Measurements from ENCODE around the gene ARID1B.

Gene ARID1B

GRCh38 chr6:156938143-156938542 is 161.0 kb downstream of the ARID1B start:
- H3K4me3 ChIP-seq = no peak overlapping the region
- H3K27me3 ChIP-seq = no peaks in the 10 kb centered on the region
- intact Hi-C loops (cut with DNase I; ENCODE audit: low total_unique reads) = no loop called here
- peaks cover 0 to 4% (median 0%) of the 10 kb centered on the region in 3 donors for H3K36me3 ChIP-seq
- no peaks in the 10 kb centered on the region for H3K9me3 ChIP-seq
- no peak for DNase-seq
- H3K4me1 ChIP-seq = peaks cover 0 to 76% (median 28%) of the 10 kb centered on the region in 4 donors
- TF ChIP-seq CTCF (IDR thresholded peaks at IDR 0.05) = no peak
- no peak overlapping the region for H3K27ac ChIP-seq

- Histone ChIP-seq H3K36me3 (peaks cover 0 to 4% (median 0%) of the 10 kb centered on the region in 3 donors), H3K4me3 (no peak overlapping the region), H3K27me3 (no peaks in the 10 kb centered on the region), H3K4me1 (peaks cover 0 to 71% (median 26%) of the 10 kb centered on the region in 4 donors), H3K27ac (no peak overlapping the region), H3K9me3 (no peaks in the 10 kb centered on the region)
- intact Hi-C loops (cut with DNase I; ENCODE audit: low total_unique reads) = loop anchor here (10.0 kb wide), 1 partner anchor 145 kb away; no protein-coding TSS in a partner anchor
- TF ChIP-seq CTCF (IDR thresholded peaks at IDR 0.05) = no peak
- no peak for DNase-seq
Measured at GRCh38 chr6:156940221-156940620, 163.0 kb downstream of the ARID1B start.

- DNase-seq = no peak
- no peak for TF ChIP-seq CTCF (IDR thresholded peaks at IDR 0.05)
- intact Hi-C loops (cut with DNase I; ENCODE audit: low total_unique reads) = loop anchor here (10.0 kb wide), 1 partner anchor 147 kb away; no protein-coding TSS in a partner anchor
Measured at GRCh38 chr6:156942266-156942665, 165.1 kb downstream of the ARID1B start.

GRCh38 chr6:156943166-156943565 is 166.0 kb downstream of the ARID1B start:
- no peak for DNase-seq
- intact Hi-C loops (cut with DNase I; ENCODE audit: low total_unique reads) = loop anchor here (10.0 kb wide), 1 partner anchor 148 kb away; no protein-coding TSS in a partner anchor
- peaks cover 0 to 68% (median 22%) of the 10 kb centered on the region in 4 donors for H3K4me1 ChIP-seq

More at GRCh38 chr6:156942266-156942665, 165.1 kb downstream of the ARID1B start:
- Histone ChIP-seq H3K4me1 (peaks cover 0 to 69% (median 21%) of the 10 kb centered on the region in 4 donors), H3K36me3 (no peaks in the 10 kb centered on the region), H3K4me3 (no peak overlapping the region), H3K27ac (no peak overlapping the region), H3K9me3 (no peaks in the 10 kb centered on the region), H3K27me3 (no peaks in the 10 kb centered on the region)

GRCh38 chr6:156943816-156944215 is 166.6 kb downstream of the ARID1B start:
- no peak overlapping the region for H3K4me3 ChIP-seq
- no peak overlapping the region for H3K27ac ChIP-seq
- no peak for TF ChIP-seq CTCF (IDR thresholded peaks at IDR 0.05)
- peaks cover 0 to 67% (median 26%) of the 10 kb centered on the region in 4 donors for H3K4me1 ChIP-seq
- intact Hi-C loops (cut with DNase I; ENCODE audit: low total_unique reads) = loop anchor here (10.0 kb wide), 1 partner anchor 149 kb away; no protein-coding TSS in a partner anchor
- H3K27me3 ChIP-seq = no peaks in the 10 kb centered on the region
- no peak for DNase-seq
- no peaks in the 10 kb centered on the region for H3K36me3 ChIP-seq
- H3K9me3 ChIP-seq = no peaks in the 10 kb centered on the region

More at GRCh38 chr6:156943166-156943565, 166.0 kb downstream of the ARID1B start:
- Histone ChIP-seq H3K36me3 (no peaks in the 10 kb centered on the region), H3K27me3 (no peaks in the 10 kb centered on the region), H3K4me3 (no peak overlapping the region), H3K9me3 (no peaks in the 10 kb centered on the region), H3K27ac (no peak overlapping the region)
- no peak for TF ChIP-seq CTCF (IDR thresholded peaks at IDR 0.05)
